NB4 (cell line): ENCODE results near the gene GALNT2.

ENCODE experiments used
- DNase-seq: peaks from one replicate; pipeline ENCODE4 v3.0.0; 2010; ENCODE audit warnings: low read depth
- H3K4me3 ChIP-seq: one replicate; pipeline ENCODE4 v1.5.1; 2011; ENCODE audit warnings: mild to moderate bottlenecking, low read depth, low read length, moderate library complexity
- MYC ChIP-seq: IDR thresholded peaks from 2 replicates; pipeline ENCODE4 v1.6.1; 2011; ENCODE audit warnings: low read depth, low read length
- POLR2A ChIP-seq: IDR thresholded peaks from 2 replicates; pipeline ENCODE4 v1.6.1; 2011; ENCODE audit warnings: mild to moderate bottlenecking; ENCODE audit not compliant: insufficient read length; ENCODE audit errors: extremely low read depth
- TF ChIP-seq, protein P1 (sequence below): IDR thresholded peaks from 2 replicates; pipeline ENCODE4 v1.6.1; 2011; ENCODE audit warnings: low read depth, low read length
- TF ChIP-seq, protein P2 (sequence below): IDR thresholded peaks from one replicate; pipeline ENCODE4 v1.5.1; 2012; ENCODE audit warnings: low read depth, low read length

GALNT2 gene

DNA sequence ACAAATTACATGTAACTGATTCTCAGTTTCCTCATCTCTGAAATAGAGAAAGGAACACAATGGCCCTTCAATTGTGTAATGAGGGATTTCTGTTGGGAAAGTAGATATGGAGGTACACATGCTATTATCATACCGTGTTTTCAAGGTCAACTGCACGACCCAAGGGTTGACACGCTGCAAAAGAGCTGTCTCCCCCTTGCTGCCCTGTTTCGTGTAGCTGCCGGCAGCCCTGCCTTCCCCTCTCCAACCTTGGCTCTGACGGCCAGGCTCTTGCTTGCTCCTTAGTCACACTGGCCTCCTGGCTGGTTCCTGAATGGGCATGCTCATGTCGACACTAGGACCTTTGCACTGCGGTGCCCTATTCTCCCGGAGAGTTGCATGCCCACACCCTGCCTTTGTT, 134.4 kb downstream of the GALNT2 start:
- TF ChIP-seq, protein P1, sequence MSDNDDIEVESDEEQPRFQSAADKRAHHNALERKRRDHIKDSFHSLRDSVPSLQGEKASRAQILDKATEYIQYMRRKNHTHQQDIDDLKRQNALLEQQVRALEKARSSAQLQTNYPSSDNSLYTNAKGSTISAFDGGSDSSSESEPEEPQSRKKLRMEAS: no peak
- TF ChIP-seq, protein P2, sequence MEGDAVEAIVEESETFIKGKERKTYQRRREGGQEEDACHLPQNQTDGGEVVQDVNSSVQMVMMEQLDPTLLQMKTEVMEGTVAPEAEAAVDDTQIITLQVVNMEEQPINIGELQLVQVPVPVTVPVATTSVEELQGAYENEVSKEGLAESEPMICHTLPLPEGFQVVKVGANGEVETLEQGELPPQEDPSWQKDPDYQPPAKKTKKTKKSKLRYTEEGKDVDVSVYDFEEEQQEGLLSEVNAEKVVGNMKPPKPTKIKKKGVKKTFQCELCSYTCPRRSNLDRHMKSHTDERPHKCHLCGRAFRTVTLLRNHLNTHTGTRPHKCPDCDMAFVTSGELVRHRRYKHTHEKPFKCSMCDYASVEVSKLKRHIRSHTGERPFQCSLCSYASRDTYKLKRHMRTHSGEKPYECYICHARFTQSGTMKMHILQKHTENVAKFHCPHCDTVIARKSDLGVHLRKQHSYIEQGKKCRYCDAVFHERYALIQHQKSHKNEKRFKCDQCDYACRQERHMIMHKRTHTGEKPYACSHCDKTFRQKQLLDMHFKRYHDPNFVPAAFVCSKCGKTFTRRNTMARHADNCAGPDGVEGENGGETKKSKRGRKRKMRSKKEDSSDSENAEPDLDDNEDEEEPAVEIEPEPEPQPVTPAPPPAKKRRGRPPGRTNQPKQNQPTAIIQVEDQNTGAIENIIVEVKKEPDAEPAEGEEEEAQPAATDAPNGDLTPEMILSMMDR: no peak
- TF ChIP-seq POLR2A: no peak
- no peak for TF ChIP-seq MYC
- no peak overlapping the region for H3K4me3 ChIP-seq
- no peak for DNase-seq

DNA sequence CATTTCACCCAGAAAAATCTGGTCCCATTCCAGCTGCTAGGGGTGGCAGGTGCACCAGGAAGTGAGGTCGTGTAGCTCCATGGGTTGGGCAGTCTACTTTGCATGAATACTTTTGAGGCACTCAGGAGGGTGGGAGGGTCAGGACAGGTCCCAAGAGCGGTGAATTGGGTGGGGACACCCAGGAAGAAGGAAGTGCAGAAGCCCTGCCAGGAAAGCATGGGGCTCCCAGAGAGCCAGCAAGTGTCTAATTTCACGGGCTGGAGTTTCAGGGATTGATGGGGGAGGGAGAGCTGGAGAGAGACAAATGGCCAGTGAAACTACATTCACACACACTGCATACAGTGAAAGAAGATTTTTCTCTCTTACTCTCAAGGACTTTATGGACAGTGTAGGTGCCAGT, 137.8 kb downstream of the GALNT2 start:
- TF ChIP-seq, protein P1: no peak
- TF ChIP-seq POLR2A: no peak
- TF ChIP-seq MYC: no peak
- no peak overlapping the region for H3K4me3 ChIP-seq
- no peak for DNase-seq

DNA sequence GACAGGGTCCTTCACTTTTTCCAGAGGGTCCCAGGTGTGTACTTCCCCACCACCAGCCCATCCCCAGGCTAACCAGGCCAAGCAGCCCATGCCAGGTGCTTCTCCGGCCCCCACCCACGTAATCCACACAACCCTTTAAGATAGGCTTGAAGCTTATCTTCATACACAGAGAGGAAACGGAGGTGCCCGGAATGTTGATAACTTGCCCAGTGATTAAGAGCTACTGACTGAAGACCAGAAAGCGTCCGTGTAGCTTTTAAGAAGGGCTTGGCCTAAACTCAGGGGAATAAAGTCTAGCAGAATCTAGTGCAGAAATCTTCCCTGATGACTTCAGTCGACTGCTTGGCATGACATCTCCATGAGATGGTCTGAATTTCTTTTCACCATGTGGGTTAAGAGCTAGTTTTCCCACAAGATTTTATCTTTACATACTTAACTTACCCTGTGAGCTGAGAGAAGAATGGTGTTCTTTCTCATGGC, 138.7 kb downstream of the GALNT2 start:
- TF ChIP-seq, protein P1: no peak
- no peak for DNase-seq
- no peak overlapping the region for H3K4me3 ChIP-seq

DNA sequence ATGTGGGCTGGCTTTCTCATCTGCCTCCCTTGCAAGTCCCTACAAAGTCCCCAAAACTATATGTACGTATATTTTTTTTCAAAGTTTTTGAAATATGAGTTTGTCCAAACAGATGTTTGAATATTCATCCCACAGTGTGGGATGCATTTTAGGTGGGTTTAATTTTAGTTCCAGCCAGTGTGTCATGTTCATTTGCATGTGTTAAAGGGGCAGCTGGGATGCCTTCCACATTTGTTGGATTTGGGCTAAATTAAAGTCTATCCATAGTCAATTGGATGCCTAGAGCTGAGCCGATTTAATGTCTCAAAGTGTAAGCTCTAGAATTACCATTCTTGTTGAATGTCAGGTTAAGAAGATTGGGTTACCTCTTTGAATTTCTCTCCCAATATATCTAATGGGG, 139.2 kb downstream of the GALNT2 start:
- H3K4me3 ChIP-seq: no peak overlapping the region
- no peak for DNase-seq
- TF ChIP-seq POLR2A (no peak), MYC (no peak)
- TF ChIP-seq, protein P2: no peak
- TF ChIP-seq, protein P1: no peak

DNA sequence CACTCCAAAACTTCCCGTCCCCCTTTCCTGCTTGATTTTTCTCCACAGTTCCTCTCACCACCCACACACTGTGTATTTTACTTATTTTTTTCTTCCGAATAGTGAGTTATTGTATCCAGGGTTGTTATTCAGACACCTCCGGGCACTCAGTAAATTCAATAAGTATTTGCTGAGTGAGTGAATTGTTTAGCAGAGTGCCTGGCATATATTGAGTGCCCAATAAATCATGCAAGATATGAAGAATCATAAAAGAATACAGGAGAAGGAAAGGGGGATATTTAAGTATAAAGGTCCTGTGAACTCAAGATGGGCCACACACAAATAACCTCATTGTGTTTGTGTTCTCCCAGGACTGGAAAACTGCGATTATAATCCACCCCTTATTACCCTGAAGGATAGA, 139.9 kb downstream of the GALNT2 start:
- no peak for DNase-seq
- TF ChIP-seq POLR2A (no peak), MYC (no peak)
- TF ChIP-seq, protein P2: no peak
- TF ChIP-seq, protein P1: no peak
- H3K4me3 ChIP-seq: no peak overlapping the region

DNA sequence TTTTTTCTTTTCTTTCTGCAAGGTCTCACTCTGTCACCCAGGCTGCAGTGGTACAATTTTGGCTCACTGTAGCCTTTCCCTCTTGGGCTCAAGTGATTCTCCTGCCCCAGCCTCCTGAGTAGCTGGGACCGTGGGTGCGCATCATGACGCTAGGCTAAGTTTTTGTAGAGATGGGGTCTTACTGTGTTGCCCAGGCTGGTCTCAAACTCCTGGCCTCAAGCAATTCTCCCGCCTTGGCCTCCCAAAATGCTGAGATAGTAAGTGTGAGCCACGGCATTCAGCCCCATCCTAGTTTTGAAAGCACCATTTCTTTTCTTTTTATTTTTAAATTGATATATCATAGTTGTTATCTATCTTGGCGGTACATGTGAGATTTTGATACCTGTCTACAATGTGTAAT, 140.6 kb downstream of the GALNT2 start:
- DNase-seq: no peak
- no peak overlapping the region for H3K4me3 ChIP-seq
- TF ChIP-seq POLR2A: no peak
- TF ChIP-seq MYC: no peak
- TF ChIP-seq, protein P2: no peak
- TF ChIP-seq, protein P1: no peak
